Gastrocnemius medialis (tissue), 4 donors: ENCODE results near the gene SCG2.

Experiments
- CTCF ChIP-seq, 5 experiments: fragments of 450-650 bp in 3 of 5; fragments of 200-600 bp in 2 of 5; sonication (generic) in 2 of 5; IDR thresholded peaks in 4 of 5; conservative IDR thresholded peaks in 1 of 5; 1 replicate in 4 of 5; 2 replicates in 1 of 5; pipeline ENCODE4 v1.5.1; 2016 to 2019; ENCODE audit warnings: antibody characterized with exemption in 5 of 5, mild to moderate bottlenecking in 3 of 5, moderate library complexity in 3 of 5
- POLR2A ChIP-seq, 2 donors: fragments of 450-650 bp; IDR thresholded peaks; one replicate each; pipeline ENCODE4 v1.6.1; 2017; ENCODE audit warnings: antibody characterized with exemption in 2 of 2, mild to moderate bottlenecking in 2 of 2, moderate library complexity in 2 of 2

GRCh38 chr2:223602972-223603371 is 811 bp upstream of the SCG2 start:
- TF ChIP-seq POLR2A (IDR thresholded peaks at IDR 0.05) (no peak), CTCF (IDR thresholded peaks at IDR 0.05 in 4 of 5, conservative IDR thresholded peaks at IDR 0.05 in 1 of 5) (no peak)
